HG03135 (cell line): ENCODE results near the gene A3GALT2.

ENCODE experiments used
- ATAC-seq: cut with Tn5 transposase; IDR thresholded peaks from one replicate; pipeline ENCODE4 v1.9.1; 2021; ENCODE audit warnings: mild to moderate bottlenecking, moderate library complexity; ENCODE audit not compliant: unreplicated experiment

A3GALT2 gene

DNA sequence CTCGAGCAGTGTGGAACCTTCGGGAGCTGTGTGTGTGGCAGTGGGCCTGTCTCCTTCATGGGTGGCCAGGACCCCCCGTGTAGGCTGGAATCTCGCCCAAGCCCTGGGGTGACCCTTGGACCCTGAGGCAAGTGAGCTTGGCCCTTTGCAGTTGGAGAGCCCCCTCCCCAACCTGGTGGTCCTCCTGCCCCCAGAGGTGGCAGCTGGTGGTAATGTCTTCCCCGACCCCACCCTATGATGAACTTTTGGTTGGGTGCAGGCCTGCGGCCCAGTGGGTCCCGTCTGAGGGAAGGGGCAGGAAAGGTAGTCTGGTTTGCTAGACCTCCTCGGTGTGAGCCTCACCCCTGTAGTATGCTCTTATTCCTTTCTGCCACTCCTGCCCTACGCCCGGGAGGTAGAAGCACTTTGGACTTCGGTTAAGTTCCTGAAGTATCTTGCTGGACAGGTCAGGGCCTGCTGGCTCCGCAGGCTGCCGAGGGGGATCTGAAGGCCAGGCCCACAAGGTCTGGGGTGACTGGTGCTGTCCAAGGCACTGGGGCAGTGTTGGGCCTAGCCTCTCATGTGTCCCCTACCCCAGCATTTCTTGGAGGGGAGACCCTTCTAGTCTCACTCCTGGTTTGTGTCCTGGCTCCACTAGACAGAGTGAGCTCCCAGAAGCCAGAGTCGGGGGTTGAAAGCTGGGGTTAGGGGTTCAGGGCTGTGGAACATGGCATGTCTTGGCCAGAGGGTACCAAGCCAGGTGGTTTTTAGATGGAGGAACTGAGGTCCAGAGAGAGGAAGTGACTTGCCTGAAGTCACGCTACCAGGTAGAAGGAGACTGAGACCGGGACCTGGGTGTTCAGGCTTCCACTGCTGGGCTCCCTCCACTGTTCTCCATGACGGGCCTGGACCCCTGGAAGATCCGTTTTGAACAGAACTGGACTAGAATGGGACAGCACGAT is 62.9 kb downstream of the A3GALT2 start:
- no peak for ATAC-seq

DNA sequence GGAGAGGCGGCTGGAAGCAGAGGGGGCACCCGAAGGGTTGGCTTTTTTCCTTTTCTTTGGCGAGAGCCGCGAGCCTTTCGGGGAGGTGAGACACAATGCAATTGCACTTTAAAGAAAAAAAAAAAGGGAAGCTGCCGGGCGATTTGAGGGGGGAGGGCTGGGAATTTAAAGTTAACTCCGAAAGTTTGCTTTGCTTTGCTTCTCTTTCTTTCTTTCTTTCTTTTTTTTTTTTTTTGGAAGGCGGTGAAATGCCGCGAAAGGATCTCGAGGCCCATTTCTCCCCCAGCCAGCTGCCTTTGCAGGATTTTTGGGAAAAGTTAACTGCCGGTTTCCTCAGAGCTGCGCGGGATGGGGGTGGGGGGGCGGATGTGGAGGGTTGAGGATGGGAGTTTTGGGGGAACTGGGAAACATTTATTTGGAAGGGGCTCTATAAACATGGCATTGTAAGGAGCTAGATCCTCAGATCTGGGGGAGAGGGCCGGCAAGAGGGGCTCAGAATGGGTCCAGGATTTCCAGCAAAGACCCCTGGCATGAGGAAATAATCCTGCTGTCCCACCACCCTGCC is 63.6 kb downstream of the A3GALT2 start:
- ATAC-seq, result no peak
